PC-3 (cell line): ENCODE data around the gene MGMT.

ENCODE experiments used
- CTCF ChIP-seq: fragments of 300-600 bp; sonication (generic); conservative IDR thresholded peaks from 2 replicates; pipeline ENCODE4 v1.5.1; 2017; ENCODE audit warnings: antibody characterized with exemption, low read depth, mild to moderate bottlenecking, low read length
- EZH2 ChIP-seq: fragments of 300-600 bp; sonication (generic); IDR thresholded peaks from one replicate; pipeline ENCODE4 v1.6.1; 2017; ENCODE audit warnings: antibody characterized with exemption, mild to moderate bottlenecking, low read length; ENCODE audit not compliant: unreplicated experiment
- EZH2phosphoT487 ChIP-seq: fragments of 300-600 bp; sonication (generic); IDR thresholded peaks from 2 replicates; pipeline ENCODE4 v1.6.1; 2018; ENCODE audit warnings: mild to moderate bottlenecking, antibody characterized with exemption, low read length, borderline replicate concordance

GRCh38 chr10:129786216-129786615 lies 319.2 kb downstream of the MGMT start:
- TF ChIP-seq CTCF (no peak), EZH2 (no peak), EZH2phosphoT487 (no peak)
